ENCODE measurements around the gene CSMD2. TPM values are rescaled to one million over a fixed set of nuclear protein-coding genes. Genes with fewer than 3 reads are reported as not detected.

Gene CSMD2
- total and polyA plus RNA-seq, 7 donors: 0.02 to 0.32 (median 0.10) TPM

DNA sequence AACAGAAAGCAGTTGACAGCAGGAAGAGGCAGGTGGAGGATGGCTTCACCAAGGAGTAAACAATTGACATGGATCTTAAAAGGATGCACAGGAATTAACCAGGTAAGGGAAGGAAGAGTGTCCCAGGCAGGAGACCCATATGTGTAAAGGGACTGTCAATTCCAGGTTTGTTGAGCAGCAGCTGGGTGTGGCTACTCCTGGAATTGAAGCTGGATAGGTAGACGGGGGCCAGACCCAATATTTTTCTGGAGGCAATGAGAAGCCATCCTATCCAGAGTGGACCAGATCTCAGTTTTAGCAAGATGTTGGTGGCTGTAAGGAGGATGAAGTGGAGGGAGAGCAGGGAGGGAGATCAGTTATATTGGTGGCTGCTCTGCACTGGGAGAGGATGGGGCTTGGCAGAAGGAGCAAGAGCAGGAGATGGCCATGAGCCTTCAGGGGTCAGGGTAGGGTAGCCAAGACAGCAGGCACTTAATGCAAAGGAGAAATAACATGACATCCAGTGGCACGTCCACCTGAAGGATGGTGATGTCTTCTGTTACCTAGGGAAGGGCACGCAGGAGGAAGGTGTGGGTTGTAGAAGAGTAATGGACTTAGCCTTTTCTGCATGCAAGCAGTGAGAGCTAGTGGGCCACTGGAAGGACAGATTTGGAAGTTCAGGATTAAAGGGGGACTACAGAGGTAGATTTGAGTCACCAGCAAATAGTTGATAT is 447.9 kb downstream of the CSMD2 start:
- 75 to 84% (median 83%) methylated on average over 3 of the region's 3 CpGs for whole genome bisulfite sequencing, 3 donors
- Histone ChIP-seq H3K27me3 (ENCODE audit: insufficient read depth in 3 of 3, low read length in 2 of 3) (no peaks in the 10 kb centered on the region), H3K4me3 (no peak overlapping the region), H3K36me3 (ENCODE audit: insufficient read depth in 1 of 2, low read depth in 1 of 2) (no peaks in the 10 kb centered on the region), H3K27ac (no peak overlapping the region), H3K4me1 (no peaks in the 10 kb centered on the region), H3K9me3 (no peaks in the 10 kb centered on the region)
- ATAC-seq: no peak
- no peak for TF ChIP-seq CTCF (IDR thresholded peaks at IDR 0.05)
- no peak for DNase-seq
- intact Hi-C loops (cut with DNase I): no loop called here

DNA sequence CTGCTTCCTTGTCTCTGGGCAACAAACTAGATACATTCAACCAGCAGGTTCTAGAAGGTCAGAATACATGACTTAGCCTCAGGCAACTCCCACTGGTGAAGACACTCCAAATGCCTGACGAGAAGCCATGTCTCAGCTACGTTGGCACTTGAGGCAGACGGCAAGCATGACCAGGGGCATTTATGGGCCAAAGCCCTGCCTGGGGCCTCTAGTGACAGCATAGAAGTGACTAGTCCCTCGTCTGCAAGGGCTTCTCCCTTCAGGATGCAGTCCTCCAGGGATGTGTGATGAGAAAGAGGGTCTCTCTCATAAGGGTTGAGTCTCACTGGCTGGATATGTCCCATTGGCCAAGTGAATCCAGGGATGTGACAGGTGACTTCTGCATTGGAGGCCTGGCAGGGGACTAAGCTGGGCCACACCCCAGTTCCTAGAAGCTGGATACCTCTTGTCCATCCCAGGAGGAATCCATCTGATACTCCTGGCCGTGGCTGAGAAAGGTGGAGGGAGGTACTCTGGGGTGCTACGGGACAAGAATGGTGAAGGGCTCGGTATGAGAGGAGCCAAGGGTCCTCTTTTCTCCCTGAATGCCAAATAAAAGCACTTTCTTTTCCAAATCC is 449.7 kb downstream of the CSMD2 start:
- no peak for ATAC-seq
- no peak overlapping the region for H3K27ac ChIP-seq
- no peak for DNase-seq
- H3K9me3 ChIP-seq: no peaks in the 10 kb centered on the region
- no peaks in the 10 kb centered on the region for H3K4me1 ChIP-seq
- H3K36me3 ChIP-seq (ENCODE audit: insufficient read depth in 1 of 2, low read depth in 1 of 2): no peaks in the 10 kb centered on the region
- intact Hi-C loops (cut with DNase I): no loop called here
- WGBS, 3 donors: 71 to 82% (median 79%) methylated on average over 7 of the region's 7 CpGs
- no peak for TF ChIP-seq CTCF (IDR thresholded peaks at IDR 0.05)
- peaks cover 0 to 2% (median 0%) of the 10 kb centered on the region in 3 donors for H3K27me3 ChIP-seq (ENCODE audit: insufficient read depth in 3 of 3, low read length in 2 of 3)
- no peak overlapping the region for H3K4me3 ChIP-seq

DNA sequence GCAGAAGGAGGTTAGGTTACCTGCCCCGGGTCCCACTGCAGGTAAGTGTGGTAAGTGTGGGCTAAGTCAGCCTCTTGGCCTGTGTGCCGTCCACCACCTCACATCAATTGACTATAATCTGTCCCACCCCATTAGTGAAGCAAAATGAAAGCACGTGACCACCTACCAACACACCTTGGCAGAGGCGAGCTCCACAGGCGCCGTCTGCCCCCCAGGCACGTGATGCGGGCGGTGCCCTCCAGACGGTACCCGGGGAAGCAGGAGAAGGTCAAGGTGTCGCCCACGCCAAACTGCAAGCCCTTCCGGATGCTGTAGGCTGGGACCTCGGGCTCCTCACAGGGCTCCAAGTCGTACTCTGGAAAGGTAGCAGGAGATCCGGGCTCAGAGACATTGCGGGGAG is 450.6 kb downstream of the CSMD2 start:
- DNase-seq (no peak), ATAC-seq (no peak)
- intact Hi-C loops (cut with DNase I): no loop called here
- Histone ChIP-seq H3K27ac (no peak overlapping the region), H3K4me1 (no peaks in the 10 kb centered on the region), H3K36me3 (ENCODE audit: insufficient read depth in 1 of 2, low read depth in 1 of 2) (no peaks in the 10 kb centered on the region), H3K27me3 (ENCODE audit: insufficient read depth in 3 of 3, low read length in 2 of 3) (peaks cover 0 to 2% (median 0%) of the 10 kb centered on the region in 3 donors), H3K4me3 (no peak overlapping the region), H3K9me3 (no peaks in the 10 kb centered on the region)
- 88 to 92% (median 91%) methylated on average over 18 of the region's 18 CpGs for WGBS, 3 donors
- TF ChIP-seq CTCF (IDR thresholded peaks at IDR 0.05): no peak

DNA sequence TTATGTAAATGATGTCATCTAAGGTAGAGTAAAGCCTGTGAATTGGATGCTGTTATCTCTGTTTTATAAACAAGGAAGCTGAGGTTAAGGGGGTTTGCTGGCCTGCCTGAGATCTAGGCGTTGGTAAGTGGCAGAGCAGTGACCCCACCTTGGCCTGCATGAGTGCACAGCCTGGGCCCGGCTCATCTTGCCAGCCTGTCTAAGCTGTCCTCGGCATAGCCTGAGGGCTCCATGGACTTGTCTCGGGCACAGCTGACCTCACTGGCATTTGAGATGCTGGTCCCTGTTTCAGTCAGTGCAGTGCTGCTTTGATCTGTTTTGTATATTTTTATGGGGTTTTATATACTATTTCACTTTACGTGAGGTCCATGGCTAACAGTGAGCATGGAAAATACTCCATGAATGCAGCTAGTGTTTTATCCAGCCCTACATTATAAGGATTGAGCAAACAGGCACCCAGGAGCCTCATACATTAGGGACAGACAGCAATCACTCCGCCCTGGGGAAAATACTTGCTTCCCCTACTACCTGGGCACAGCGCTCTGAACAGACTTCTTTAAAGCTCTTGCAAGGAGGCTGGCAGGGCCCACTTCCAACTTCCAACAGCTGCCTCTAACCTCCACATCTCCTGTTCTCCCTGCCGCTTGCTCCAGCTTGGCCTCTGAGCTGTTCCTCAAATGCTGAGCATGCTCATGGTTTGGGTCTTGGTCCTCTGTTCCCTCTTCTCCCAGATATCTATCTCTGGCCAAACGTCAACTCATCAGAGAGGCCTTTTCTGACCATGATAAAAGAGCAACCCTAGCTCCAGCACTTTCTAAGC is 451.8 kb downstream of the CSMD2 start:
- intact Hi-C loops (cut with DNase I): no loop called here
- WGBS, 3 donors: 69 to 78% (median 75%) methylated on average over 9 of the region's 9 CpGs
- no peak for TF ChIP-seq CTCF (IDR thresholded peaks at IDR 0.05)
- Histone ChIP-seq H3K27me3 (ENCODE audit: insufficient read depth in 3 of 3, low read length in 2 of 3) (peaks cover 0 to 6% (median 2%) of the 10 kb centered on the region in 3 donors), H3K4me3 (no peak overlapping the region), H3K9me3 (no peaks in the 10 kb centered on the region), H3K36me3 (ENCODE audit: insufficient read depth in 1 of 2, low read depth in 1 of 2) (no peaks in the 10 kb centered on the region), H3K27ac (no peak overlapping the region), H3K4me1 (no peaks in the 10 kb centered on the region)
- ATAC-seq (no peak), DNase-seq (no peak)

Data from psoas muscle (tissue), 8 donors.